Epithelial cell of esophagus (primary cell): Measurements from ENCODE around the gene CLIP3.
A peak's percentile ranks its signal among the peaks of the same experiment; 100 is the strongest.

Experiments
- DNase-seq: peaks from one replicate; pipeline ENCODE4 v3.0.0; 2010; ENCODE audit warnings: low read depth
- H3K4me3 ChIP-seq: 2 replicates; pipeline ENCODE4 v1.5.1; 2011; ENCODE audit warnings: mild to moderate bottlenecking, low read length, control low read depth
- CTCF ChIP-seq: IDR thresholded peaks from 2 replicates; pipeline ENCODE4 v1.5.1; 2011; ENCODE audit warnings: low read depth, mild to moderate bottlenecking, low read length, control low read depth, inconsistent platforms; ENCODE audit not compliant: insufficient read depth; ENCODE audit errors: missing control alignments

Gene CLIP3

GRCh38 chr19:36014012-36014924, 18.4 kb downstream of the CLIP3 start, which contains the start of gene ALKBH6:
TSS of gene ALKBH6 (minus strand) at chr19:36014213. CDS start at chr19:36013397, 816 bp downstream.
- H3K4me3 ChIP-seq: peak within 1 kb of the TSS; percentile 84
- TF ChIP-seq CTCF: no peak
- peak; percentile 100 for DNase-seq

GRCh38 chr19:36013280-36014011, 19.2 kb downstream of the CLIP3 start:
- peak overlapping the region; percentile 84 for H3K4me3 ChIP-seq
- no peak for DNase-seq
- TF ChIP-seq CTCF: no peak

GRCh38 chr19:36010402-36010801, 22.3 kb downstream of the CLIP3 start:
- DNase-seq: no peak
- TF ChIP-seq CTCF: no peak
- H3K4me3 ChIP-seq: no peak overlapping the region

GRCh38 chr19:36009633-36010379, 22.9 kb downstream of the CLIP3 start:
- TF ChIP-seq CTCF: no peak
- no peak for DNase-seq
- H3K4me3 ChIP-seq: peak overlapping the region; percentile 56

GRCh38 chr19:36009220-36009619, 23.5 kb downstream of the CLIP3 start:
- TF ChIP-seq CTCF: no peak
- DNase-seq: peak; percentile 72
- peak overlapping the region; percentile 56 for H3K4me3 ChIP-seq

- DNase-seq: peak; percentile 41
- TF ChIP-seq CTCF: no peak
- peak within 1 kb of the TSS; percentile 56 for H3K4me3 ChIP-seq
Observed at GRCh38 chr19:36008336-36008978, 24.2 kb downstream of the CLIP3 start, which contains the start of gene SYNE4. TSS of gene SYNE4 (minus strand) at chr19:36008813. CDS start at chr19:36008681, 132 bp downstream.
